PC-9 (cell line): Measurements from ENCODE around the gene LONP2. TPM values are rescaled to one million over a fixed set of nuclear protein-coding genes. Genes with fewer than 3 reads are reported as not detected.
"Not testable (repeated sequence)": the region's sequence is repeated elsewhere in the genome, so short reads cannot be mapped to it uniquely, and the experiment has no call there.

Source experiments
- BruUV-seq: library from RNA; stranded (reverse); fragments of 400-500 nt; replicated peaks from 2 replicates; lab custom pipeline; 2021; lab: Mats Ljungman, UMichigan
- CTCF ChIA-PET: fragments of 300-600 bp; sonication (Branson Sonifier 250); formaldehyde crosslinking; loops from one replicate; lab custom pipeline; 2022; ENCODE audit warnings: antibody characterized with exemption; lab: Charles Lee
- POLR2A ChIA-PET: fragments of 300-600 bp; sonication (Branson Sonifier 250); formaldehyde crosslinking; loops from one replicate; lab custom pipeline; 2022; ENCODE audit warnings: antibody characterized with exemption; ENCODE audit not compliant: unreplicated experiment; lab: Charles Lee
- DNase-seq, 2 experiments: peaks; one replicate each; pipeline versions ENCODE4 v3.0.0 to v3.0.0-alpha.2; 2015 to 2022; ENCODE audit warnings: mixed read lengths in 1 of 2
- H2AFZ ChIP-seq: fragments of 200-600 bp; sonication (generic); 2 replicates; pipeline ENCODE4 v1.8.1; 2017; ENCODE audit warnings: antibody characterized with exemption
- H3F3A ChIP-seq: fragments of 200-600 bp; sonication (generic); 2 replicates; pipeline ENCODE4 v1.8.1; 2017; ENCODE audit warnings: antibody characterized with exemption, mild to moderate bottlenecking, low read depth; ENCODE audit not compliant: insufficient read depth
- H3K27ac ChIP-seq: fragments of 200-600 bp; sonication (generic); 2 replicates; pipeline ENCODE4 v1.6.1; 2016; ENCODE audit warnings: mixed run types
- H3K27me3 ChIP-seq: fragments of 200-600 bp; sonication (generic); 2 replicates; pipeline ENCODE4 v1.6.1; 2016; ENCODE audit warnings: low read depth, mixed run types; ENCODE audit not compliant: insufficient read depth
- H3K36me3 ChIP-seq: fragments of 200-600 bp; sonication (generic); 2 replicates; pipeline ENCODE4 v1.6.1; 2016; ENCODE audit warnings: low read depth, mixed run types
- H3K4me1 ChIP-seq: fragments of 200-600 bp; sonication (generic); replicated peaks from 2 replicates; pipeline ENCODE4 v1.6.1; 2016; ENCODE audit warnings: mixed run types; ENCODE audit not compliant: insufficient read depth
- H3K4me2 ChIP-seq: fragments of 200-600 bp; sonication (generic); 2 replicates; pipeline ENCODE4 v1.6.1; 2017; ENCODE audit warnings: mixed run types
- H3K4me3 ChIP-seq: fragments of 200-600 bp; sonication (generic); 2 replicates; pipeline ENCODE4 v1.6.1; 2016; ENCODE audit warnings: mixed run types
- H3K79me2 ChIP-seq: fragments of 200-600 bp; sonication (generic); 2 replicates; pipeline ENCODE4 v1.6.1; 2017; ENCODE audit warnings: low read depth, mixed run types
- H3K9me2 ChIP-seq: fragments of 200-600 bp; sonication (generic); 2 replicates; pipeline ENCODE4 v1.8.1; 2017; ENCODE audit warnings: mild to moderate bottlenecking; ENCODE audit not compliant: insufficient read depth
- H3K9me3 ChIP-seq: fragments of 200-600 bp; sonication (generic); 2 replicates; pipeline ENCODE4 v1.8.1; 2016; ENCODE audit warnings: low read depth; ENCODE audit not compliant: insufficient read depth
- H4K20me1 ChIP-seq: fragments of 200-600 bp; sonication (generic); 2 replicates; pipeline ENCODE4 v1.8.1; 2017; ENCODE audit not compliant: insufficient read depth
- CTCF ChIP-seq: fragments of 200-600 bp; sonication (generic); conservative IDR thresholded peaks from 2 replicates; pipeline ENCODE4 v1.6.1; 2017; ENCODE audit warnings: mixed run types, antibody characterized with exemption, mild to moderate bottlenecking, moderate library complexity
- EZH2 ChIP-seq: fragments of 200-600 bp; sonication (generic); IDR thresholded peaks from 2 replicates; pipeline ENCODE4 v1.8.0; 2017; ENCODE audit warnings: antibody characterized with exemption, low read depth
- intact Hi-C: fragments of 100-400 bp; cut with micrococcal nuclease; formaldehyde crosslinking; loops from one replicate; pipeline ENCODE4 v1.10.0; 2022; ENCODE audit not compliant: unreplicated experiment
- total RNA-seq: library from RNA; stranded (reverse); gene quantifications from 2 replicates; pipeline ENCODE4 v1.2.3, GENCODE V29; 2021

Gene LONP2
- total RNA-seq, 1 experiment from 2014 or later = 47.0 TPM

- Histone ChIP-seq H3K4me2 (no peak overlapping the region), H3K36me3 (no peaks in the 10 kb centered on the region), H2AFZ (no peak overlapping the region), H3F3A (peaks cover 14% of the 10 kb centered on the region; the same call in 1 of the 2 replicates), H3K79me2 (no peaks in the 10 kb centered on the region), H3K4me1 (peaks cover 10% of the 10 kb centered on the region), H3K27ac (no peak overlapping the region), H3K4me3 (no peak overlapping the region), H4K20me1 (no peaks in the 10 kb centered on the region), H3K9me3 (no peaks in the 10 kb centered on the region), H3K27me3 (no peaks in the 10 kb centered on the region), H3K9me2 (no peaks in the 10 kb centered on the region)
- TF ChIP-seq EZH2 (no peak), CTCF (no peak)
- no peak for DNase-seq
- ChIA-PET CTCF (no interaction called here), POLR2A (interaction anchor here (0.7 kb wide), 1 partner anchor 214 kb away, joined by 4 read pairs; no protein-coding TSS in a partner anchor)
- BruUV-seq = no TSS peak
- intact Hi-C loops = no loop called here
These were observed 150.2 kb downstream of the LONP2 start for GRCh38 chr16:48394355-48394703.

GRCh38 chr16:48395375-48395774 lies 151.3 kb downstream of the LONP2 start:
- TF ChIP-seq CTCF = no peak
- no peak overlapping the region for H3K27ac ChIP-seq
- H3K9me2 ChIP-seq = no peaks in the 10 kb centered on the region
- H3K79me2 ChIP-seq = no peaks in the 10 kb centered on the region
- H3F3A ChIP-seq = peaks cover 14% of the 10 kb centered on the region; the same call in 1 of the 2 replicates
- ChIA-PET POLR2A (no interaction called here), CTCF (interaction anchor here (0.5 kb wide), 1 partner anchor 29 kb away, joined by 3 read pairs; no protein-coding TSS in a partner anchor)
- H2AFZ ChIP-seq = no peak overlapping the region
- BruUV-seq = no TSS peak
- H3K36me3 ChIP-seq = no peaks in the 10 kb centered on the region
- H3K9me3 ChIP-seq = no peaks in the 10 kb centered on the region
- DNase-seq = no peak
- no peaks in the 10 kb centered on the region for H3K27me3 ChIP-seq
- no peak overlapping the region for H3K4me3 ChIP-seq
- H3K4me2 ChIP-seq = no peak overlapping the region
- intact Hi-C loops = no loop called here
- H3K4me1 ChIP-seq = peaks cover 10% of the 10 kb centered on the region
- H4K20me1 ChIP-seq = no peaks in the 10 kb centered on the region

GRCh38 chr16:48402547-48402946 lies 158.4 kb downstream of the LONP2 start:
- H3K27me3 ChIP-seq, intact Hi-C loops, POLR2A ChIA-PET, H3F3A ChIP-seq, H2AFZ ChIP-seq, BruUV-seq, CTCF ChIA-PET, H3K36me3 ChIP-seq, H3K4me2 ChIP-seq, H3K4me3 ChIP-seq, DNase-seq, H3K27ac ChIP-seq, H3K9me2 ChIP-seq, H3K79me2 ChIP-seq, H4K20me1 ChIP-seq, H3K9me3 ChIP-seq: not testable (repeated sequence)
- H3K4me1 ChIP-seq = peaks cover 10% of the 10 kb centered on the region; the same call in 1 of the 2 replicates

- no peak overlapping the region for H3K4me3 ChIP-seq
- ChIA-PET POLR2A (no interaction called here), CTCF (no interaction called here)
- no peak for TF ChIP-seq CTCF
- TF ChIP-seq EZH2 = no peak
- H3K4me2 ChIP-seq = no peak overlapping the region
- no peak overlapping the region for H3K27ac ChIP-seq
- no peak for DNase-seq
- peaks cover 32% of the 10 kb centered on the region for H3K4me1 ChIP-seq
- no peaks in the 10 kb centered on the region for H3K36me3 ChIP-seq
- H4K20me1 ChIP-seq = no peaks in the 10 kb centered on the region
- intact Hi-C loops = no loop called here
- no TSS peak for BruUV-seq
- H3K9me3 ChIP-seq = no peaks in the 10 kb centered on the region
- no peaks in the 10 kb centered on the region for H3K9me2 ChIP-seq
- no peaks in the 10 kb centered on the region for H3K79me2 ChIP-seq
- no peak overlapping the region for H2AFZ ChIP-seq
- peaks cover 15% of the 10 kb centered on the region for H3F3A ChIP-seq
- no peaks in the 10 kb centered on the region for H3K27me3 ChIP-seq
These were observed 161.1 kb downstream of the LONP2 start for GRCh38 chr16:48405153-48405552.
